A549 (cell line): Measurements from ENCODE around the gene AHCYL2. TPM values are rescaled to one million over a fixed set of nuclear protein-coding genes. Genes with fewer than 3 reads are reported as not detected.
A peak's percentile ranks its signal among the peaks of the same experiment; 100 is the strongest.

Source experiments
- ATAC-seq, 2 experiments: fragments of 200-7000 bp in 1 of 2; fragments of >200 bp in 1 of 2; cut with Nextera tagmentation in 1 of 2; cut with Tn5 transposase in 1 of 2; 3 replicates each; pipeline versions ENCODE4 v1.8.0 to v1.9.1; 2018 to 2020; ENCODE audit warnings: mild to moderate bottlenecking in 1 of 2, moderate library complexity in 1 of 2
- CTCF ChIA-PET: fragments of 300-600 bp; sonication (Branson Sonifier 250); formaldehyde crosslinking; extraction: SDS; loops from one replicate; lab custom pipeline; 2021; ENCODE audit warnings: antibody characterized with exemption, inconsistent platforms; lab: Yijun Ruan, JAX
- POLR2A ChIA-PET: fragments of 350-600 bp; formaldehyde crosslinking; extraction: SDS; loops from one replicate; lab custom pipeline; 2021; ENCODE audit warnings: antibody characterized with exemption, inconsistent platforms; lab: Yijun Ruan, JAX
- DNase-seq, 2 experiments: peaks; one replicate each; pipeline versions ENCODE4 v3.0.0 to v3.0.0-alpha.2; 2011 to 2016; ENCODE audit warnings: low read depth in 1 of 2, low spot score in 1 of 2
- FAIRE-seq: peaks from 2 replicates; lab custom pipeline; 2011; peaks lifted over from hg19 to GRCh38; lab: Jason Lieb, UNC
- H3K27ac ChIP-seq, 2 experiments: fragments of >200 bp; sonication (Bioruptor Twin); formaldehyde crosslinking; 3 replicates each; pipeline ENCODE4 v1.5.1; 2016 to 2017
- H3K4me1 ChIP-seq: fragments of >200 bp; sonication (Bioruptor Twin); formaldehyde crosslinking; 3 replicates; pipeline ENCODE4 v1.6.1; 2016
- H3K4me2 ChIP-seq: fragments of >200 bp; sonication (Bioruptor Twin); formaldehyde crosslinking; 3 replicates; pipeline ENCODE4 v1.6.1; 2016
- H3K4me3 ChIP-seq: fragments of >200 bp; sonication (Bioruptor Twin); formaldehyde crosslinking; 3 replicates; pipeline ENCODE4 v1.5.1; 2016
- H3K9me3 ChIP-seq: fragments of >200 bp; sonication (Bioruptor Twin); formaldehyde crosslinking; 3 replicates; pipeline ENCODE4 v1.6.1; 2016
- BHLHE40 ChIP-seq: IDR thresholded peaks from 2 replicates; pipeline ENCODE4 v1.6.1; 2012; ENCODE audit warnings: low read depth, low read length, inconsistent platforms
- CEBPB ChIP-seq, 2 experiments: fragments of >200 bp in 1 of 2; sonication (Bioruptor Twin) in 1 of 2; formaldehyde crosslinking in 1 of 2; IDR thresholded peaks; 2 replicates each; pipeline ENCODE4 v1.6.1; 2012 to 2016
- CHD2 ChIP-seq: fragments of 150-350 bp; IDR thresholded peaks from 2 replicates; pipeline ENCODE4 v1.6.1; 2014; ENCODE audit warnings: low read length; ENCODE audit not compliant: partially characterized antibody
- CHD4 ChIP-seq: fragments of 200-600 bp; sonication (generic); IDR thresholded peaks from 2 replicates; pipeline ENCODE4 v1.6.1; 2016; ENCODE audit warnings: antibody characterized with exemption, mild to moderate bottlenecking, borderline replicate concordance
- FOSL2 ChIP-seq, 2 experiments: fragments of 450-650 bp in 1 of 2; fragments of >200 bp in 1 of 2; sonication (Bioruptor Twin) in 1 of 2; formaldehyde crosslinking; IDR thresholded peaks; 2 replicates each; pipeline versions ENCODE4 v1.5.0 to v1.6.1; 2016 to 2020; ENCODE audit warnings: mild to moderate bottlenecking in 1 of 2, moderate library complexity in 1 of 2
- FOXS1 ChIP-seq: fragments of 250-450 bp; sonication (Bioruptor Pico); IDR thresholded peaks from 2 replicates; pipeline ENCODE4 v1.5.0; 2020; ENCODE audit warnings: mild to moderate bottlenecking, moderate library complexity
- HEYL ChIP-seq: fragments of 250-450 bp; sonication (Bioruptor Pico); IDR thresholded peaks from 2 replicates; pipeline ENCODE4 v1.8.0; 2021; ENCODE audit warnings: mild to moderate bottlenecking, moderate library complexity
- HOXA7 ChIP-seq: fragments of 250-450 bp; sonication (Bioruptor Pico); IDR thresholded peaks from 2 replicates; pipeline ENCODE4 v1.5.0; 2020; ENCODE audit warnings: mild to moderate bottlenecking, moderate library complexity
- HOXB5 ChIP-seq: fragments of 250-450 bp; sonication (Bioruptor Pico); IDR thresholded peaks from 2 replicates; pipeline ENCODE4 v1.5.0; 2020; ENCODE audit warnings: mild to moderate bottlenecking, moderate library complexity
- KDM5A ChIP-seq: fragments of 200-600 bp; sonication (generic); IDR thresholded peaks from 2 replicates; pipeline ENCODE4 v1.6.1; 2016; ENCODE audit warnings: antibody characterized with exemption, mild to moderate bottlenecking
- MAFK ChIP-seq: fragments of 450-650 bp; IDR thresholded peaks from 2 replicates; pipeline ENCODE4 v1.6.1; 2014; ENCODE audit not compliant: partially characterized antibody
- NFE2L2 ChIP-seq: fragments of 150-350 bp; conservative IDR thresholded peaks from 2 replicates; pipeline ENCODE4 v1.6.1; 2014; ENCODE audit warnings: low read length
- NR3C1 ChIP-seq: fragments of >200 bp; sonication (Bioruptor Twin); formaldehyde crosslinking; IDR thresholded peaks from 3 replicates; pipeline ENCODE4 v1.6.1; 2017
- POLR2AphosphoS2 ChIP-seq: conservative IDR thresholded peaks from 2 replicates; pipeline ENCODE4 v1.6.1; 2012; ENCODE audit warnings: low read length, improper control_type of control experiment, inconsistent platforms
- RCOR1 ChIP-seq: fragments of 150-350 bp; IDR thresholded peaks from 2 replicates; pipeline ENCODE4 v1.6.1; 2014; ENCODE audit warnings: antibody characterized with exemption, low read length, low read depth
- TFCP2L1 ChIP-seq: fragments of 250-450 bp; sonication (Bioruptor Pico); IDR thresholded peaks from 2 replicates; pipeline ENCODE4 v1.5.0; 2021; ENCODE audit warnings: mild to moderate bottlenecking
- TP53 ChIP-seq: fragments of 250-450 bp; sonication (Bioruptor Pico); IDR thresholded peaks from 2 replicates; pipeline ENCODE4 v1.5.0; 2021; ENCODE audit warnings: mild to moderate bottlenecking, moderate library complexity
- ZSCAN20 ChIP-seq: fragments of 250-450 bp; sonication (Bioruptor Pico); IDR thresholded peaks from 2 replicates; pipeline ENCODE4 v1.8.0; 2022; ENCODE audit warnings: mild to moderate bottlenecking, moderate library complexity
- WGBS: methylation state at CpG from one replicate; pipeline ENCODE4 v1.1.6; 2017; ENCODE audit errors: missing lambda C conversion rate; 5-methylcytosine and 5-hydroxymethylcytosine counted together
- polyA plus RNA-seq, 4 experiments: library from polyadenylated mRNA; depleted of rRNA in 3 of 4; stranded (reverse); fragments of >200 nt; fragmentation: RNase III in 1 of 4; extraction: RNeasy Plus Mini Kit Qiagen cat#74134 plus additional on column Dnase treatment in 1 of 4; gene quantifications; 2 replicates in 3 of 4; 3 replicates in 1 of 4; pipeline ENCODE4 v1.2.3, GENCODE V29; 2011 to 2017
- TF ChIP-seq, protein P1 (sequence below): fragments of 450-650 bp; IDR thresholded peaks from 2 replicates; pipeline ENCODE4 v1.6.1; 2014; ENCODE audit warnings: antibody characterized with exemption
- TF ChIP-seq, protein P2 (sequence below): fragments of 150-350 bp; IDR thresholded peaks from 2 replicates; pipeline ENCODE4 v1.6.1; 2014; ENCODE audit warnings: low read depth, mild to moderate bottlenecking, low read length
- TF ChIP-seq, protein P3 (sequence below): IDR thresholded peaks from 2 replicates; pipeline ENCODE4 v1.6.1; 2012
- TF ChIP-seq, protein P4 (sequence below): fragments of 250-450 bp; sonication (Bioruptor Pico); IDR thresholded peaks from 2 replicates; pipeline ENCODE4 v1.5.0; 2020; ENCODE audit warnings: low read depth, mild to moderate bottlenecking, moderate library complexity

The AHCYL2 gene
- polyA plus RNA-seq, 2 of the 4 experiments (the other 2 are of a cell fraction), result 10.8 to 25.9 TPM

DNA sequence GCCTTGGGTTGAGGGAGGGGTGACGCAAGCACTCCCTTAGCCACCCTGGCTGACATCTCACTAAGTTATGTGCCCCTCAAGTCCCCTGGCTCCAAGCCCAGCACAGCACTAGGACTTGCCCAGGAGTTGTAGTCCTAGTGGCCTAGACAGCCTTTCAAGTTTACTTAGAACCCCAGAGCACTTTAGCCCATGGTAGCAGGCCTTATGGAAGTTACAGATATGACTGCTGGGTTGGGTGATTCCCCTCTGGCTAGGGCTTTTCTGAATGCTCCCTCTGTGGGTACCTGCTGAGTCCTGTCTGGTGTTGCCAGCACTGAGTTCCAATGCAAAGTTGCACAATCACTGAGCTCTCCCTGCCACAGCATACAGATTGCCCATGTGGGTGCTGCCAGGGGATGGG is 83.2 kb downstream of the AHCYL2 start:
- Histone ChIP-seq H3K4me3 (no peak overlapping the region), H3K4me2 (no peak overlapping the region), H3K9me3 (no peaks in the 10 kb centered on the region), H3K4me1 (no peaks in the 10 kb centered on the region), H3K27ac (no peak overlapping the region)
- DNase-seq (no peak), FAIRE-seq (no peak), ATAC-seq (no peak; a peak in 1 of 6 replicates)
- TF ChIP-seq CEBPB (IDR thresholded peaks at IDR 0.05), result peak in 1 of 2 experiments; percentile 28; a peak in 1 of 4 replicates
- TF ChIP-seq NFE2L2, result no peak
- 94% methylated on average over 1 of the region's 1 CpG for WGBS
- CTCF ChIA-PET, result interaction anchor here (1.6 to 1.8 kb wide), 2 partner anchors 10 to 90 kb away, joined by 5 to 6 read pairs; no protein-coding TSS in a partner anchor
- POLR2A ChIA-PET, result no interaction called here

DNA sequence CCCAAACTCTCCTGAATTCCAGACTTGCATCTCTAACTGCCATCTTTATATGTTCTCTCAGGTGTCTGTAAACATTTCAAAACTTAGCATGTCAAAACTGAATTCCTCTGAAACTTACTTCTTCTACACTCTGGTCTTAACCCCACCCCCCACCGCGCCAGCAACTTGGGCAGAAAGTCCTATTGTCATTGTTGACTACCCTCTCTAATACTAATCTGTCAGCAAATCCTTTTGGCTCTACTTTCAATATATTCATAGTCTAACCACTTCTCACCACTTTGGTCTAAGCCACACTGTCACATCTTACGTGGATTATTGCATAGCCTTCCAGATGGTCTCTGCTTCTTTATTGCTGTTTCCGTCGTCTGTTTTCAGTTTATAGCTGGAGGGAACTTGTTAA is 86.6 kb downstream of the AHCYL2 start:
- ATAC-seq, result no peak
- no peaks in the 10 kb centered on the region for H3K4me1 ChIP-seq
- no peak for TF ChIP-seq BHLHE40
- TF ChIP-seq RCOR1, result no peak
- no peak for TF ChIP-seq HEYL (CRISPR knock-in tag)
- TF ChIP-seq, all 56 proteins: peak for 0
- DNase-seq, result no peak
- H3K9me3 ChIP-seq, result no peaks in the 10 kb centered on the region
- H3K4me3 ChIP-seq, result no peak overlapping the region
- ChIA-PET POLR2A (no interaction called here), CTCF (interaction anchor here (2.2 kb wide), 1 partner anchor 13 kb away, joined by 8 read pairs; no protein-coding TSS in a partner anchor)
- no peak for FAIRE-seq
- no peak overlapping the region for H3K4me2 ChIP-seq
- 93% methylated on average over 5 of the region's 5 CpGs for WGBS
- H3K27ac ChIP-seq, result no peak overlapping the region

DNA sequence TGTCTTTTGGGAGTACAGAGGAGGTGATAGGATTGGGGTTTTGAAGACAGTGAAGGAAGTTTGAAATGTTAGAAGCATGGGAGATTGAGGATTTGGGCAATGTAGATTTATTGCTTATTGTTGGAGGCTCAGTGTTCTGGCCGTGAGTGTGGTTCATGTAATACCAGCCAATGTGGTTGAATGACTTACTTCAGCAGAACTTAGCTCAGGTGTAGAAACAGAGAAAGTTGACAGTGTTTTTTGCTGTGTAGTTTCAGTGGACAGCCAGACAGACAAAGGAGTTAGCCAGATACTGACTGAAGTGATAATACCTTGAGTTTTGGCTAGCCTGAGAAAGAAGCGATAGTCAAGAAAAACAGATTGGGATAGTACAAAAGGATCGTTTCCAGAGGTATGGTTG is 88.5 kb downstream of the AHCYL2 start:
- no peak overlapping the region for H3K4me3 ChIP-seq
- TF ChIP-seq MAFK, result no peak
- no peak for TF ChIP-seq HOXB5 (CRISPR knock-in tag)
- FAIRE-seq (no peak), ATAC-seq (no peak), DNase-seq (no peak)
- WGBS, result 81% methylated on average over 3 of the region's 3 CpGs
- no peaks in the 10 kb centered on the region for H3K9me3 ChIP-seq
- H3K4me1 ChIP-seq, result no peaks in the 10 kb centered on the region
- no peak overlapping the region for H3K27ac ChIP-seq
- no peak overlapping the region for H3K4me2 ChIP-seq
- POLR2A ChIA-PET, result no interaction called here
- CTCF ChIA-PET, result interaction anchor here (0.9 to 2.2 kb wide), 4 partner anchors 15 to 309 kb away, joined by 3 to 8 read pairs (median 4); no protein-coding TSS in a partner anchor

DNA sequence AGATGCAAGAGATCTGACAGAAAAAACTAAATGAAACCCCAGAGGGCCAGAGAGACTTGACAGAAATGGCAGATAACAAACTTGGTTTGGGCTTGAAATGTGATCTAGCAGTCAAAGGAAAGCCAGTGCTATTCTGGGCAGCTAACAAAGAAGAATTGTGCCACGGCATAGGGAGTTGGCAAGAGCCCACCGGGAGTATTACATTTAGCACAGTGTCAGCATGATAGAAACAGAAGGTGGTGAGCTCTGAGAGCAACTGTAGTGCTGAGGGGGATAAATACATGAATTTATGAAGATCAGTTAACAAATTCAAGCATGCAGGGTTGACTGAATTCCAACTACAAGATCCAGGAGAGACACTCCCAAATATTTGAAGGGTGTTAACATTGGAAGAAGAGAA is 91.1 kb downstream of the AHCYL2 start:
- ATAC-seq, result no peak
- no peak overlapping the region for H3K4me2 ChIP-seq
- no peak overlapping the region for H3K27ac ChIP-seq
- H3K9me3 ChIP-seq, result no peaks in the 10 kb centered on the region
- no peak overlapping the region for H3K4me3 ChIP-seq
- DNase-seq, result no peak
- H3K4me1 ChIP-seq, result no peaks in the 10 kb centered on the region
- POLR2A ChIA-PET, result no interaction called here
- no peak for TF ChIP-seq NR3C1
- no peak for TF ChIP-seq CHD4
- TF ChIP-seq FOXS1 (CRISPR knock-in tag), result no peak
- TF ChIP-seq HOXA7 (CRISPR knock-in tag), result no peak
- no peak for FAIRE-seq
- CTCF ChIA-PET, result interaction anchor here (1.3 to 1.7 kb wide), 2 partner anchors 27 to 98 kb away, joined by 5 read pairs; no protein-coding TSS in a partner anchor
- 61% methylated on average over 2 of the region's 2 CpGs for WGBS

DNA sequence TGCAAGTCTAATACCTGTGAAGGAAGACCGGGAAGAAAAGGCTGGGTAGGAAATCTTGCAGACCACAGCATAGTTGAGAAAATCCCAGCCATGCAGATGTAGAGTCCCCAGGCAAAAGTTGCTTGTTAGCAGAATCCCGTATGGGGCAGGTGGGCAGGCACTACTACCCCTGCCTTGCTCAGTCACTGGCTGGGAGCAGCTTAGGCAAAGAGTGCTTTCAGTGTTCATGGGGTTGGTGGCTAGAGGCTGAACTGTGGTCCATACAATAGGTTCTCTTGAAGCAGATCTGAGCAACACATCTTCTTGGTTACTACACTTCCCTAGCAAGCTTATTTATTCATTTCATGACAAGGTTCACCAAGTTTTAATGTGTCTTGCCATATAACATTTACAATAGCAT is 92.6 kb downstream of the AHCYL2 start:
- ChIA-PET POLR2A (no interaction called here), CTCF (interaction anchor here (0.6 to 1.7 kb wide), 7 partner anchors 12 to 99 kb away, joined by 3 to 10 read pairs (median 3); no protein-coding TSS in a partner anchor)
- Histone ChIP-seq H3K27ac (no peak overlapping the region), H3K4me3 (no peak overlapping the region), H3K4me2 (no peak overlapping the region), H3K4me1 (no peaks in the 10 kb centered on the region), H3K9me3 (no peaks in the 10 kb centered on the region)
- no peak for ATAC-seq
- no peak for DNase-seq
- FAIRE-seq, result no peak
- WGBS, result 79% methylated on average over 2 of the region's 2 CpGs
- TF ChIP-seq CHD2 (no peak), BHLHE40 (no peak), POLR2AphosphoS2 (no peak), FOSL2 (IDR thresholded peaks at IDR 0.05) (no peak), FOSL2 (CRISPR knock-in tag; IDR thresholded peaks at IDR 0.05) (no peak), MAFK (no peak), TP53 (no peak), HOXA7 (CRISPR knock-in tag) (no peak), ZSCAN20 (CRISPR knock-in tag) (no peak), NR3C1 (no peak), KDM5A (no peak), TFCP2L1 (CRISPR knock-in tag) (no peak)
- TF ChIP-seq, protein P1, sequence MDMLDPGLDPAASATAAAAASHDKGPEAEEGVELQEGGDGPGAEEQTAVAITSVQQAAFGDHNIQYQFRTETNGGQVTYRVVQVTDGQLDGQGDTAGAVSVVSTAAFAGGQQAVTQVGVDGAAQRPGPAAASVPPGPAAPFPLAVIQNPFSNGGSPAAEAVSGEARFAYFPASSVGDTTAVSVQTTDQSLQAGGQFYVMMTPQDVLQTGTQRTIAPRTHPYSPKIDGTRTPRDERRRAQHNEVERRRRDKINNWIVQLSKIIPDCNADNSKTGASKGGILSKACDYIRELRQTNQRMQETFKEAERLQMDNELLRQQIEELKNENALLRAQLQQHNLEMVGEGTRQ, result no peak
- TF ChIP-seq, protein P2, sequence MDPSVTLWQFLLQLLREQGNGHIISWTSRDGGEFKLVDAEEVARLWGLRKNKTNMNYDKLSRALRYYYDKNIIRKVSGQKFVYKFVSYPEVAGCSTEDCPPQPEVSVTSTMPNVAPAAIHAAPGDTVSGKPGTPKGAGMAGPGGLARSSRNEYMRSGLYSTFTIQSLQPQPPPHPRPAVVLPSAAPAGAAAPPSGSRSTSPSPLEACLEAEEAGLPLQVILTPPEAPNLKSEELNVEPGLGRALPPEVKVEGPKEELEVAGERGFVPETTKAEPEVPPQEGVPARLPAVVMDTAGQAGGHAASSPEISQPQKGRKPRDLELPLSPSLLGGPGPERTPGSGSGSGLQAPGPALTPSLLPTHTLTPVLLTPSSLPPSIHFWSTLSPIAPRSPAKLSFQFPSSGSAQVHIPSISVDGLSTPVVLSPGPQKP, result no peak
- TF ChIP-seq, protein P3, sequence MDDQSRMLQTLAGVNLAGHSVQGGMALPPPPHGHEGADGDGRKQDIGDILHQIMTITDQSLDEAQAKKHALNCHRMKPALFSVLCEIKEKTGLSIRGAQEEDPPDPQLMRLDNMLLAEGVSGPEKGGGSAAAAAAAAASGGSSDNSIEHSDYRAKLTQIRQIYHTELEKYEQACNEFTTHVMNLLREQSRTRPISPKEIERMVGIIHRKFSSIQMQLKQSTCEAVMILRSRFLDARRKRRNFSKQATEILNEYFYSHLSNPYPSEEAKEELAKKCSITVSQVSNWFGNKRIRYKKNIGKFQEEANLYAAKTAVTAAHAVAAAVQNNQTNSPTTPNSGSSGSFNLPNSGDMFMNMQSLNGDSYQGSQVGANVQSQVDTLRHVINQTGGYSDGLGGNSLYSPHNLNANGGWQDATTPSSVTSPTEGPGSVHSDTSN, result no peak
- TF ChIP-seq, protein P4, sequence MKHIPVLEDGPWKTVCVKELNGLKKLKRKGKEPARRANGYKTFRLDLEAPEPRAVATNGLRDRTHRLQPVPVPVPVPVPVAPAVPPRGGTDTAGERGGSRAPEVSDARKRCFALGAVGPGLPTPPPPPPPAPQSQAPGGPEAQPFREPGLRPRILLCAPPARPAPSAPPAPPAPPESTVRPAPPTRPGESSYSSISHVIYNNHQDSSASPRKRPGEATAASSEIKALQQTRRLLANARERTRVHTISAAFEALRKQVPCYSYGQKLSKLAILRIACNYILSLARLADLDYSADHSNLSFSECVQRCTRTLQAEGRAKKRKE (CRISPR knock-in tag), result no peak
